Caco-2 (cell line): ENCODE measurements around the gene RYR2. TPM values are rescaled to one million over a fixed set of nuclear protein-coding genes. Genes with fewer than 3 reads are reported as not detected.

ENCODE experiments used
- BruUV-seq: library from RNA; stranded (reverse); fragments of 400-500 nt; replicated peaks from 2 replicates; lab custom pipeline; 2021; lab: Mats Ljungman, UMichigan
- CTCF ChIA-PET: fragments of 300-600 bp; sonication (Branson Sonifier 250); formaldehyde crosslinking; loops from one replicate; lab custom pipeline; 2022; ENCODE audit warnings: antibody characterized with exemption; lab: Charles Lee
- POLR2A ChIA-PET: fragments of 300-600 bp; sonication (Branson Sonifier 250); formaldehyde crosslinking; loops from one replicate; lab custom pipeline; 2022; ENCODE audit warnings: antibody characterized with exemption; lab: Charles Lee
- DNase-seq, 2 experiments: peaks; one replicate each; pipeline versions ENCODE4 v3.0.0 to v3.0.0-alpha.2; 2020 to 2022
- H3K27me3 ChIP-seq: replicated peaks from 2 replicates; pipeline ENCODE4 v1.6.0; 2011; ENCODE audit warnings: low read length; ENCODE audit not compliant: control insufficient read depth, insufficient read depth
- H3K36me3 ChIP-seq: 2 replicates; pipeline ENCODE4 v1.5.1; 2011; ENCODE audit warnings: low read length; ENCODE audit not compliant: control insufficient read depth, insufficient read depth
- H3K4me1 ChIP-seq: fragments of 250-450 bp; sonication (Bioruptor Pico); 2 replicates; pipeline ENCODE4 v1.5.1; 2020; ENCODE audit warnings: mild to moderate bottlenecking
- H3K4me3 ChIP-seq: 2 replicates; pipeline ENCODE4 v1.5.1; 2011; ENCODE audit warnings: low read depth, mild to moderate bottlenecking, control low read depth, low read length
- H3K9me3 ChIP-seq: fragments of 250-450 bp; sonication (Bioruptor Pico); 2 replicates; pipeline ENCODE4 v1.5.1; 2020; ENCODE audit warnings: mild to moderate bottlenecking, moderate library complexity
- H3K27ac Mint-ChIP-seq: one replicate; pipeline ENCODE4 v1.8.0; 2022; ENCODE audit warnings: mixed read lengths; ENCODE audit not compliant: unreplicated experiment
- H3K27me3 Mint-ChIP-seq: one replicate; pipeline ENCODE4 v1.8.0; 2022; ENCODE audit warnings: mixed read lengths; ENCODE audit not compliant: insufficient read depth, unreplicated experiment
- H3K36me3 Mint-ChIP-seq: one replicate; pipeline ENCODE4 v1.8.0; 2022; ENCODE audit warnings: mild to moderate bottlenecking, mixed read lengths; ENCODE audit not compliant: insufficient read depth, unreplicated experiment
- H3K4me1 Mint-ChIP-seq: one replicate; pipeline ENCODE4 v1.8.0; 2022; ENCODE audit warnings: low read depth, mixed read lengths; ENCODE audit not compliant: unreplicated experiment
- H3K4me3 Mint-ChIP-seq: one replicate; pipeline ENCODE4 v1.8.0; 2022; ENCODE audit warnings: mild to moderate bottlenecking, moderate library complexity, mixed read lengths; ENCODE audit not compliant: unreplicated experiment
- H3K9me3 Mint-ChIP-seq: one replicate; pipeline ENCODE4 v1.8.0; 2022; ENCODE audit warnings: mixed read lengths; ENCODE audit not compliant: unreplicated experiment
- intact Hi-C: fragments of 100-400 bp; cut with micrococcal nuclease; formaldehyde crosslinking; loops from one replicate; pipeline ENCODE4 v1.10.0; 2022; ENCODE audit not compliant: unreplicated experiment
- total RNA-seq: library from RNA; stranded (reverse); gene quantifications from 2 replicates; pipeline ENCODE4 v1.2.3, GENCODE V29; 2022
- TF ChIP-seq, protein P1 (sequence below), 2 experiments: fragments of 200-600 bp in 1 of 2; IDR thresholded peaks; 1 replicate in 1 of 2; 2 replicates in 1 of 2; pipeline versions ENCODE4 v1.5.1 to v1.8.0; 2011 to 2022; ENCODE audit warnings: antibody characterized with exemption in 1 of 2, control low read depth in 1 of 2, inconsistent platforms in 1 of 2, low read depth in 1 of 2, low read length in 1 of 2, mild to moderate bottlenecking in 1 of 2, moderate library complexity in 1 of 2; ENCODE audit not compliant: insufficient read depth in 1 of 2, severe bottlenecking in 1 of 2, unreplicated experiment in 1 of 2

The RYR2 gene
- total RNA-seq, 1 experiment from 2014 or later = 3.4 TPM

- Mint-ChIP-seq H3K4me3 (no peak overlapping the region), H3K9me3 (no peaks in the 10 kb centered on the region), H3K4me1 (no peaks in the 10 kb centered on the region), H3K36me3 (no peaks in the 10 kb centered on the region), H3K27ac (no peak overlapping the region), H3K27me3 (peaks cover 8% of the 10 kb centered on the region)
- DNase-seq = no peak
- Histone ChIP-seq H3K4me1 (no peaks in the 10 kb centered on the region), H3K4me3 (no peak overlapping the region), H3K36me3 (no peaks in the 10 kb centered on the region), H3K9me3 (no peaks in the 10 kb centered on the region), H3K27me3 (no peaks in the 10 kb centered on the region)
- CTCF ChIA-PET = no interaction called here
- TF ChIP-seq, protein P1, sequence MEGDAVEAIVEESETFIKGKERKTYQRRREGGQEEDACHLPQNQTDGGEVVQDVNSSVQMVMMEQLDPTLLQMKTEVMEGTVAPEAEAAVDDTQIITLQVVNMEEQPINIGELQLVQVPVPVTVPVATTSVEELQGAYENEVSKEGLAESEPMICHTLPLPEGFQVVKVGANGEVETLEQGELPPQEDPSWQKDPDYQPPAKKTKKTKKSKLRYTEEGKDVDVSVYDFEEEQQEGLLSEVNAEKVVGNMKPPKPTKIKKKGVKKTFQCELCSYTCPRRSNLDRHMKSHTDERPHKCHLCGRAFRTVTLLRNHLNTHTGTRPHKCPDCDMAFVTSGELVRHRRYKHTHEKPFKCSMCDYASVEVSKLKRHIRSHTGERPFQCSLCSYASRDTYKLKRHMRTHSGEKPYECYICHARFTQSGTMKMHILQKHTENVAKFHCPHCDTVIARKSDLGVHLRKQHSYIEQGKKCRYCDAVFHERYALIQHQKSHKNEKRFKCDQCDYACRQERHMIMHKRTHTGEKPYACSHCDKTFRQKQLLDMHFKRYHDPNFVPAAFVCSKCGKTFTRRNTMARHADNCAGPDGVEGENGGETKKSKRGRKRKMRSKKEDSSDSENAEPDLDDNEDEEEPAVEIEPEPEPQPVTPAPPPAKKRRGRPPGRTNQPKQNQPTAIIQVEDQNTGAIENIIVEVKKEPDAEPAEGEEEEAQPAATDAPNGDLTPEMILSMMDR (IDR thresholded peaks at IDR 0.05; ENCODE audit: insufficient read depth in 1 of 2, low read depth in 1 of 2, low read length in 1 of 2, severe bottlenecking in 1 of 2, unreplicated experiment in 1 of 2) = no peak
- intact Hi-C loops = no loop called here
- BruUV-seq = no TSS peak
- POLR2A ChIA-PET = no interaction called here
Observed at GRCh38 chr1:237011432-237011831, 30.6 kb upstream of the RYR2 start.

GRCh38 chr1:237012361-237012760 lies 29.6 kb upstream of the RYR2 start:
- no peak for DNase-seq
- Histone ChIP-seq H3K4me3 (no peak overlapping the region), H3K36me3 (no peaks in the 10 kb centered on the region), H3K9me3 (no peaks in the 10 kb centered on the region), H3K27me3 (no peaks in the 10 kb centered on the region), H3K4me1 (no peaks in the 10 kb centered on the region)
- Mint-ChIP-seq H3K27me3 (peaks cover 8% of the 10 kb centered on the region), H3K4me1 (no peaks in the 10 kb centered on the region), H3K9me3 (no peaks in the 10 kb centered on the region), H3K36me3 (no peaks in the 10 kb centered on the region), H3K4me3 (no peak overlapping the region), H3K27ac (no peak overlapping the region)
- ChIA-PET CTCF (no interaction called here), POLR2A (no interaction called here)
- BruUV-seq = no TSS peak
- intact Hi-C loops = no loop called here
- TF ChIP-seq, protein P1 (IDR thresholded peaks at IDR 0.05; ENCODE audit: insufficient read depth in 1 of 2, low read depth in 1 of 2, low read length in 1 of 2, severe bottlenecking in 1 of 2, unreplicated experiment in 1 of 2) = no peak

DNA sequence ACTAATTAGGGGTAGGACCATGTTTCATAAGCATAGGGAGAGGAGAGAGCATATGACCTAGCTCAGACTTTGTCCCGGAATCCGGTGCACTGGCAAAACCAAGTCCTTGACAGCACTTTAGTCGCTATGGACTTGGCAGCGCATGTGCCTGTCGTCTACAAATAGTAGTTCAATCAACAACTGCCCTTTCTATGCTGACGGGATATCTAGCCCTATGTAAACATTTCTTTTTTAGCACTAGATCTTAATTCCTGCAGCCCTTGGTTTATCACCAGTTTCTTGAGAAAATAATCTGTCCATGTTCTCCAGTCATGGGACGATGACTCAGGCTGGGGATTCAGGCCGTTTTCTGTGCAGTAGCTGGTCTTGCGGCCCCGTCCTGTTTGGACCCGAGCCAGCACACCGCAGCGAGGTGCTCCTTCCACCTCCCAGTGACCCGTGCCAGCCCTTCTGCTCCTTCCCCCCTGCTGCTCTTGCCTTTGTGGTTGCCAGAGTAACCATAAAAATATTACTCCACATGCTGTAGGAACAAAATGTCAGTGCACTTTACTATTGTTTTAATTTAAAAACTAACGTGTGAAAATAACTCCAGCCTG lies 29.1 kb upstream of the RYR2 start:
- Mint-ChIP-seq H3K4me1 (no peaks in the 10 kb centered on the region), H3K36me3 (no peaks in the 10 kb centered on the region), H3K9me3 (no peaks in the 10 kb centered on the region), H3K27ac (no peak overlapping the region), H3K4me3 (no peak overlapping the region), H3K27me3 (peaks cover 8% of the 10 kb centered on the region)
- no TSS peak for BruUV-seq
- intact Hi-C loops = no loop called here
- TF ChIP-seq, protein P1 (IDR thresholded peaks at IDR 0.05; ENCODE audit: insufficient read depth in 1 of 2, low read depth in 1 of 2, low read length in 1 of 2, severe bottlenecking in 1 of 2, unreplicated experiment in 1 of 2) = no peak
- Histone ChIP-seq H3K27me3 (no peaks in the 10 kb centered on the region), H3K4me3 (no peak overlapping the region), H3K9me3 (no peaks in the 10 kb centered on the region), H3K4me1 (no peaks in the 10 kb centered on the region), H3K36me3 (no peaks in the 10 kb centered on the region)
- no peak for DNase-seq
- ChIA-PET POLR2A (no interaction called here), CTCF (no interaction called here)
